HG03135 (cell line): ENCODE results near the gene HMGXB4.

Experiments
- ATAC-seq: cut with Tn5 transposase; IDR thresholded peaks from one replicate; pipeline ENCODE4 v1.9.1; 2021; ENCODE audit warnings: mild to moderate bottlenecking, moderate library complexity; ENCODE audit not compliant: unreplicated experiment

Gene HMGXB4

DNA sequence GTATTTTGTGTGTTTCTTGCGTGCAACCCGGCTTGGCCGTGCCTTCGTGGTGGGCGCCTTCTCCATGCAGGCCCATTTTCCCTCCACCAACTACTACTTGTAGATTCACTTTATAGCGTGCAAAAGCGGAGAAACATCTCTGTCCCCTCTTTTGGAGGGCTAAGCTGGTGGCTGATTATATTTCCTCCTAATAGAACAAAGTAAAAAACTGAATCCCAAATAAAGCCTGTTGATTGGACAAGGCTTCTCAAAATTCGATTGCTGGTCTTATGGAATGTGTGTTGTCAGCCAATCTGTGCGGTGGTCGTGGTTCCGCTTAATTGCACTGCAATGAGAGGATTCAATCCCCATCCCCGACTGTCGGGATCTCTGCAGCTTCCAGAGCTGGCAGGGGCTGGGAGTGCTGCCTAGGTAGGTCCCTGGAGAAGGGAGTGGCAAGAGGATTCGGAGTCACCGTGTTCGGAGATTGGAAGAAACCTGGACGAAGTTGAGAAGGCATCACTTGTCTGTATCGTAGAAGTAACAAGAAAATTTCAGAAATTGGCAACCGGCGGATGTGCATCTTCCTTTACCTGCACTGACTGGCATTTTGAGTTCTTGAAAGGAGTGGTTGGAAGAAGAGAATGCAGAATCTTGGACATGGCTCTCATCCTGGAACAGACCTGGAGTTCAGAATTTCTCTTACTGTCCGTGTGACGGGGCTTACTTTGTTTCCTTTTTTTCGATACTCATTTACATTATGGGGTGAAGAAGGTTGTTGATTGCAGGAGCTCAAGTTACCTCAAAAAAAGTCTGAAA is 1.1 kb downstream of the HMGXB4 start:
- ATAC-seq = no peak

DNA sequence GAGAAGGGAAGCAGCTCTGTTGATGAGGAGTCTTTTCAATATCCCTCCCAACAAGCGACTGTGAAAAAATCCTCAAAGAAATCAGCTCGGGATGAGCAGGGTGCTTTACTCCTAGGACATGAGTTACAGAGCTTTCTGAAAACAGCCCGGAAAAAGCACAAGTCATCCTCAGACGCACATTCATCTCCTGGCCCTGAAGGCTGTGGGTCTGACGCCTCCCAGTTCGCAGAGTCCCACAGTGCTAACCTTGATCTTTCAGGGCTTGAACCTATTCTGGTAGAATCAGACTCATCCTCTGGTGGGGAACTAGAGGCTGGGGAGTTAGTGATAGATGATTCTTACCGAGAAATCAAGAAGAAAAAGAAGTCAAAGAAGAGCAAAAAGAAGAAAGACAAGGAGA is 7.7 kb downstream of the HMGXB4 start:
- no peak for ATAC-seq

DNA sequence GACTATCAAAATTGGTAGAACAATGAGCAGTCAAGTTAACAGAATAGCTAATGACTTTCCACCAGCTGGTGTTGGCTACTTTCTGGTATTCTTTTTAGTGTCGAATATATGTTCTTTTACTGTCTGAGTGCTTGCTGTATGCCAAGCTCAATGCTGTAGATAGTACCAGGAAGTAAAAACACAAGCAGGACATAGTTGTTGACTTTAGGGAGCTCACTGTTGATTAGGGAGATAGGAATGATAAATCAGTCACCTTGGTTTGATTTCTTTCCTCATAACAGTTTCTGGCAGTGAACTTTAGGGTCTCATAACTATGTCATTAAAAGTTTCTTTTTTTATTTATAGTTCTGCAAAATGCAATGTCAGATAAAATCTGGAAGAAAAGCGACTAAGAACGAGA is 9.0 kb downstream of the HMGXB4 start:
- ATAC-seq = no peak

DNA sequence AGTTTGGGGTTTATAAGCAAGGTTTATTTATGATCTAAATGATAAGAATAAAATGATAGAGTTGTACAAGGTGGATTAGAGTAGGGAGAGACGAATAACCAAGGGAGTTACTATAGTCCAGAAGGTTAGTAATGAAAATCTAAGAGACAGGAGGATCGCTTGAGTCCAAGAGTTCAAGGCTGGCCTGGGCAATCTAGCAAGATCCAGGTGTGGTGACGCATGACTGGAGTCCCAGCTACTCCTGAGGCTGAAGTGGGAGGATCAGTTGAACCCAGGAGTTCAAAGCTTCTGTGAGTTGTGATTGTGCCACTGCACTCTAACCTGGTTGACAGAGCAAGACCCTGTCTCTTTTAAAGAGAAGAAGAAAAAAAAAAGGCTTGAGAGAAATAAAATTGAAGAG is 12.3 kb downstream of the HMGXB4 start:
- no peak for ATAC-seq

DNA sequence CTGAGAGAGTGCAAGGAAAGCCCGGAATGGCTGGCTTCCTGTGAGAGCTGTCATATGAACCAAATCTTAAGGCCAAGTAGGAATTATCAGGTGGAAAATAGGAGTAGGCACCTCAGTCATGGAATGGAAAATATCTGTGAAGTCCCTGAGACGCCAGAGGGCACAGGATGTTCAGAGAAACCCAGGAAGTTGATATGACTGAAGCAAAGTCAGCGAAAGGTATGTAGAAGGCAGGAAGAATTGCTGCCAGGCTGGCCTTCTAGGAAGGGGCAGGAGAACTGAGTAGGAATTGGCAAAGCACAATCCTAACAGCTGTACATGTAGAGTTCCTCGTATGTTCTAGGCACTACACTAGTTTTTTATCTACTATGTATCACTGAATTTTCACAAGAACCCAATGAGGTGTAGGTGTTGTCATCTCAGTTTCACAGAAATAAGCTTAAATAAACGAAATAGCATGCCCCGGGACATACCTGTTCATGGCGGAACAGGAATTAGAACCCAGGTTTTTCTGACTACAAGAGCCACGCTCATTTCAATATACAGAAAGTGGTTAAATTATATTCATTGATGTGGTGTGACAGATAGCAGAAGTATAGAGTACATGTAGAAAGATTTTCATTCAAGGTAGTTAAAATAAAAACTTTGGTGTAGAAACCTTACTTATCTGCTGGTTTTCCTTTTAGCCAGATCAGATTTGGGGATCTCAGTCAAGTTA is 17.0 kb downstream of the HMGXB4 start:
- ATAC-seq = no peak

DNA sequence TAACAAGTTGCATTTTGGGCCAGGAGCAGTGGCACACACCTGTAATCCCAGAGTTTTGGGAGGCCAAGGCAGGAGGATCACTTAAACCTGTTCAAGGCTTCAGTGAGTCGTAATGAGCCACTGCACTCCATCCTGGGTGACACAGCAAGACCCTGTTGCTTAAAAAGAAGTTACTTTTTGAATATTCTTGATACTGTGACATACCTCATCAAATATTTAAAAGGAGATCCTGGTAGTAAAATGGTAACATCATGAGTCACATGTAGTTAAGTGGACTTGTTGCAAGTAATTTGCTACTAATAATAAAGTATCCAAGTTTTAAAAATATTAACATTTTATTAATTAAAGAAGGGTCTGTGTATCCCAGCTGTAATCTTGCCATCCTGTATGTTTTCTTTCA is 18.3 kb downstream of the HMGXB4 start:
- ATAC-seq = no peak

DNA sequence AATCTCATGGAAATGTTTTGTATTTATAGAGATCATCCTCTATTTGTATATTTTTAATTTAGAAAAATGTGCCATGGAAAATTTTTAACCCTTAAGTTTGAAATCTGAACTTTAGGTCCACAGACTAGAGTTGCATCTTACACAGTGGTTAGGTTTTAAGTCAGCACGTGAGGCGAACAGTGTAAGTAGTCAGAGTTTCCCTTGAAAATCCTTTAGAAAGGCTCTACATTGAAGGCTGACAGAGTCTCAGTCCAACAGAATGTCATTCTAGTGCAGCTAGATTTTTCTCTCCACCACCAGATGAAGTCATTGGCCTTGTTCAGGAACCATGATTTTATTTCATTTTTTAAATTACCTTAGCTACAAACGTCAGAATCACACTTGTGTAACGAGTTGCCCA is 18.7 kb downstream of the HMGXB4 start:
- no peak for ATAC-seq

DNA sequence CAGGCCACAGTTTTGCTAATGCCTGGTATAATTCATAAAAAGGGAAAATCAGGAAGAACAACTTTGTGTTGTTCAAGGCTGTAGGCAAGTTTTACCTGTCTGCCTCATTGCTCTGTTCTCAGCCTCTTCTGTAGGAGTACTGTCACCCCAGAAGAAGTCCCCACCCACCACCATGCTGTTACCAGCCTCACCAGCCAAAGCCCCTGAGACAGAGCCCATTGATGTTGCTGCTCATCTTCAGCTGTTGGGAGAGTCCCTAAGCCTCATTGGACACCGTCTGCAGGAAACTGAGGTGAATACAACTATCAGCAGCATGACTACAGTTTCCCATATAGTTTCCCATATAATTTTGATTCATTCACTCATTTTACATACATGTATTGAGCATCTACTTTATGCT is 30.8 kb downstream of the HMGXB4 start:
- no peak for ATAC-seq

DNA sequence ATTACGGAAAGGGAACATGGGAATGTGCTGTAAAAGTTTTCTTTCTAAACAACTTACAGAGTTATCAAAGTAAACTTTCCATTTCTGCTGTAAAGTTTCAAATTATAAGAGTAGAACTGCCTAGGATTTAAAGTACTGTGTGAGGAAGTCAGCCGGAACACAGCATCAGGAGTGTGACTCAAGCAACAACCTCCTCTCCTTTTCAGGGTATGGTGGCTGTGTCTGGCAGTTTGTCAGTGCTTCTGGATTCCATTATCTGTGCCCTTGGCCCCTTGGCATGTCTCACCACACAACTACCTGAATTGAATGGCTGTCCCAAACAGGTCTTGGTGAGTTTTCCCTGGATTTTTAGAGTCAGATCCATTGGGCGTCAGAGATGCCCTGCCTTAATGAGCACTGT is 35.5 kb downstream of the HMGXB4 start:
- ATAC-seq = no peak

DNA sequence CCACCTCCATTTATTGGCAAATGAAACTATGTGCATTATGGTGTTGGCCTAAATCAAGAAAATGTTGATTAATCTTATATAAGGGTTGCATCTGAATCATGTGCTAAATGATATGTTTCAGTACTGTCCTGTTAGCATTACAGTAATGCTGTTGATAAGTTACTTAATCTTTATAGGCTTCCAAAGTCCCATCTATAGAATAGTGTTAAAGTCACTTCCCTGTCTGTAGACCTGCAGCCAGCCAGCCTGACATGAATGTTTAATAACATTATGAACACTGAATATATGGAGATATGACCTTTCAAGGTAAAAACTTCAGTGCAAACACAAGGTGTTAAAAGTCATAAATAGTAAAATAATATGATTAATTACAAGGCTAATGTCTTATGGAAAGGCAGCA is 38.8 kb downstream of the HMGXB4 start:
- no peak for ATAC-seq

DNA sequence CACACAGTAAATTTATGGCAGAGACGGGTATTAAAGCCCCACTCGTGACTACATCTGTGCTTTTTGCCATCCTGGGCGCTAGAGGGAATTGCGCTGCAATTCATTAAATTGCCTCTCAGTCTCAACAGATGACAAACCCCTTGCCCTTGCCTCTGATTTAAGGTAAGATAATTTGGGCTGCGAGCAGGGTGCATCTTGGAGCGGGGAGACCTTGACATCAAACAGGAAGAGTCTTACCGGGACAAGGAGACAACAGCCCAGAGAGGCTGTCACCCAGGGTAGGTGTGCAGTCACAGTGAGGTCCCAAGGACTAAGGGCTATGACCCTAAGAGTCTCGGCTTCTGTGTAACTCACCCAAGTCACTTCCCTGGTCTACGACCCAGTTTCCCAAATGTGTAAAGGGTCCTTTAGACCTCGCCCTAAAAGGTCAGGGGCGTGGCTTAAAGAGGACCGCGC is 42.0 kb downstream of the HMGXB4 start:
- ATAC-seq = peak; percentile 13

DNA sequence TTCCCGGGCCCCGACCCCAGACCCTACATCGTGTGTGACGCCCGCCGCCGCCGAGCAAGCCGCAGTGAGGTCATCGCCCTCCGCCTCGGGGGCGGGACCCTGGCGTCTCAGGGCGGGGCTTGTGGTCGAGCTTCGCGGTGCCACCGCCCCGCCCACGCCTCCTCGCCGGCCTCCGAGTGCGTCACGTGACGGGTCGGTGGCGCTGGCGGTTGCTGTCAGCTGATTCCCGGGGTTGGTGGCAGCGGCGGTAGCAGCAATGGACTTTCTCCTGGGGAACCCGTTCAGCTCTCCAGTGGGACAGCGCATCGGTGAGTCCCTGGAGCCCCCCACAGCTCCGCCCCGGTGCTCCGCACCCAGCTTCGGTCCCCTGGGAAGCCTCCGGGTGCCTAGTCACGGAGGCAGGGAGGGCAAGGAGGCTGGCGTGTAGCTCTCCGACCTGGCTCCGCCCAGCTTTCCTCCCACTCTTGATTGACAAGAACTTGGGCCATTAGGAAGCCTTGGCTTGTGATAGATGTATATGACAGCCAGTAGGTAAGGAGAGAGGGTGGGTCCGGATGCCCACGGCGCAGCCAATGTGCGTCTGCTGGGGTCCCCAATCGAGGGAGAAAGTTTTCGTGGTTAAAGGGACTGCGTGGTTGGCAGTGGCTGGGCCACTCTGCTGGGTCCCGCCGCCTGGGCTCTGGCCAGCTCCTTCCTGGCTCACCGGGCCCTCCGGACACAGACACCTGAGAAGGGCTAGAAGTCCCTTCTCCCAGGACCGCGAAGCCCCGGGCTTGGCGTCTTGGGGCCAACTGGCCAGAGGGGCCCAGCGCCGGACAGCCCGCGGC is 42.6 kb downstream of the HMGXB4 start, which contains the start of gene TOM1:
TSS of gene TOM1 (plus strand) at position 222 of the 827 bp plus-strand sequence. CDS start at position 257, 35 bp downstream.
- peak; percentile 94 for ATAC-seq

DNA sequence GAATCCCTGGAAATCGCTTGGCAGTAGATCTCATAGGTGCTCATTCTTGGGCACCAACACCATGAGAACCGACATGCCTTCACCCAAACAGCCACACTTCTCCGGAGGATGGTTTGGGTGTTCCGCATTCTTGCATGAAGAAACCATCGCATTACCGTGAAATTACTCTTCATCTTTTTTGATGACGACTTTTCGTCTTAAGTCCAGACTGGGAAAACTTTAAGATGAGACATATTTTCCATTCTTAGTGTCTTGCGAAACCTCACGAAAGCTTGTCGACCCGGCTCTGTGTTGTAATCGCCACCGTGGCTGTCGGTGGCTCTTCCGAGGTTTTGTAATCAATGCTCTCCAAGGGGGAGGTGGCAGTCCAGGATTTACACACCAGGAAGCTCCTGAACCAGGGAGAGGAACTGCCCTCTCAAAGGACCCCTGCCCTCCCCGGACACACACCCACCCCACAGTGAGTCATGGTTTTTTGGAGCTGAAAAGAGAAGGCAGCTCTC is 44.1 kb downstream of the HMGXB4 start:
- no peak for ATAC-seq

DNA sequence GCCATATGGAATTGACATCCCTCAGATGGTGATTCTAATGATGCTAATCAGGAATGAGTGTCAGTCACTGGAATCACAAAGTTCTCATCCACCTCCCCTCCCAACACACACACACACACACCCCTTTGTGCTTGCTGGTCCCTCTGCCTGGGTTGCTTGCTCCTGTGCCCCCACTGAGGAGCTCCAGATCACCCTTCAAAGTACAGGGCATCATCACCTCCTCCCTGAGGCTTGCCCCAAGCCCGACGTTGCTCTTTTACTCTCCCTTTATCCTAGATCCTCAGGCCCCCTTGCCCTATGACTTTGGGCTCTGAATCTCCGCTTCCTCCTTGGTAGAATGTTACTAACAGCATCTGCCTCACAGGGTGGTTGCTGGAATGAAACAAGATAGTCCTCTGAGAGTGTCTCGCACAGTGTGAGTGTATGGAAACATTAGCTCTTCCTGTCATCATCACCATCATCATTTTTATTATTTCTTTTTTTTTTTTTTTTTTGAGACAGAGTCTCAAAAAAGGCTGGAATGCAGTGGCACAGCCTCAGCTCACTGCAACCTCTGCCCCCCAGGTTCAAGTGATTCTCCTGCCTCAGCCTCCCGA is 45.8 kb downstream of the HMGXB4 start:
- ATAC-seq = no peak

DNA sequence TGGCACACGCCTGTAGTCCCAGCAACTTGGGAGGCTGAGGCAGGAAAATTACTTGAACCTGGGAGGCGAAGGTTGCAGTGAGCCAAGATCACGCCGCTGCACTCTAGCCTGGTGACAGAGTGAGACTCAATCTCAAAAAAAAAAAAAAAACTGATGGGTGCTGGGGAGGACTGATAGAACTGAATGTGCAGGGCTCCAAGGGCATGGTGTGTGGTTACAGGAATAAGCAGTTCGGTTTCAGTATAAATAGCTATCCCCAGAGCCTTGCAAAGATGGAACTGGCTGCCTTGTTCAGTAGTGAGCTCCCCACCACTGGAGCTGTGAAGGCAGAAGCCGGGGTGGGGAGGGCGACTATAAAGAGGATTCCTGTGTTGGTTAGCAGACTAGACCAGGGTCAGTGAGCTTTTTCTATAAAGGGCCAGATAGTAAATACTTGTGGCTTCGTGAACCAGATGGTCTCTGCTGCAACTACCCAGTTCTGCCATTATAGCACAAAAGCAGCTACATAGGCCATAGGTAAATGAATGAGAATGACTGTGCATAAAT is 48.3 kb downstream of the HMGXB4 start:
- no peak for ATAC-seq

DNA sequence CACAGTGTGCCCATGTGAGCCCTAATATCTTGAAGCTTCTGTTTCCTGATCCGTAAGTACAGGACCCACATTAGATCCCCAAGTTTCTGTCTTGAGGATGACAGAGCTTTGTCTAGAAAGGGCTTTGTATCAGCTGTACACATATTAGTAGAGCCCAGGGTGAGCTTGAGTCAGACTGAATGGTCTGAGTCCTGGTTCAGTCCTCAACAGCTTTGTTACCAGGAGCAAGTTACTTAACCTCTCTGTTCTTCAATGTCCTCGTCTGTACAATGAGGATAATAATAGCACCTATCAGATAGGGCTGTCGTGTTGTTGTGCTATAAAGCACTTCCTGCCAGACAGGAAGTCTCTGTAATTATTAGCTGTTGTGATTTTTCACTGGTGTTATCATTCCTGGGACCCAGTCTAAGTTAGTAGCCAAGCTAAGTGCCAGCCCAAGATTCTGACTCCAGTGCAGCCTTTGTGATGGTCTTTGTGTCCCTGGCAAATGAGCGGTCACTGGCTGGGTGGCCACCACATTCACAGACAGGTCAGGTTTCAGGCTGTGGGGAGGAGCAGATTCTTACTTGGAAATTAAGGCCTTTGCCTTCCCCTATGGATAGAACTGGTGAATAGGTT is 49.2 kb downstream of the HMGXB4 start:
- ATAC-seq = no peak

DNA sequence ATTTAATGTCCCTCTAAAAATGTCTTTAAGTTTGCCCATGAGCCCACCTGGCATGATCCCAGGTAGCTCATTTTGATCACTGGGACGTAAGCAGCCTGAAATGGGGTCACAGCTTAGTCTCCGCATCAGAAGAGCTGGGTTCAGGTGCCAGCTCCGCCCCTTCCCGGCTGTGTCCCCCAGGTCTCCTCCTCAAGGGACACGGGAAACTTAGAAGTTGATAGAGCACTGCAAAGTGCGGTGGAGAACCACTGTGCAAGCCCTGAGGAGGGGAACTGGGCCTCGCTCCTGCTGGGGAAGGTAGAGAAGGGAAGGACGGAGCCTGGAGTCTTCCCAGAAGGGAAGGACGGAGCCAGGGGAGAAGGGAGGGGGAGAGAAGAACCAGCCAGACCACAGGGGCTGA is 50.1 kb downstream of the HMGXB4 start:
- ATAC-seq = no peak

DNA sequence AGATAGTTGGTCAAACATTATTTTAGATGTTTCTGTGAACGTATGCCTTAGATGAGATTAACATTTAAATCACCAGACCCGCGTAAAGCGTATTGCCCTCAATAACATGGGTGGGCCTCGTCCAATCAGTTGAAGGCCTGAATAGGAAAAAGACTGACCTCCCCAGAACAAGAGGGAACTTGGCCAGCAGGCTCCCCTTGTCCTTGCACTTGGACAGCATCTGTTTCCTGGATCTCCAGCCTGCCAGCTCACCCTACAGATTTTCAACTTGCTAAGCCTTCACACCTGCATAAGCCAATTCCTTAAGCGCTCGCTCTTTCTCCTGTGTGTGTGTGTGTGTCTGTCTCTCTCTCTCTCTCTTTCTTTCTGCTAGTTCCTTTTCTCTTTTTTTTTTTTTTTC is 50.6 kb downstream of the HMGXB4 start:
- no peak for ATAC-seq

DNA sequence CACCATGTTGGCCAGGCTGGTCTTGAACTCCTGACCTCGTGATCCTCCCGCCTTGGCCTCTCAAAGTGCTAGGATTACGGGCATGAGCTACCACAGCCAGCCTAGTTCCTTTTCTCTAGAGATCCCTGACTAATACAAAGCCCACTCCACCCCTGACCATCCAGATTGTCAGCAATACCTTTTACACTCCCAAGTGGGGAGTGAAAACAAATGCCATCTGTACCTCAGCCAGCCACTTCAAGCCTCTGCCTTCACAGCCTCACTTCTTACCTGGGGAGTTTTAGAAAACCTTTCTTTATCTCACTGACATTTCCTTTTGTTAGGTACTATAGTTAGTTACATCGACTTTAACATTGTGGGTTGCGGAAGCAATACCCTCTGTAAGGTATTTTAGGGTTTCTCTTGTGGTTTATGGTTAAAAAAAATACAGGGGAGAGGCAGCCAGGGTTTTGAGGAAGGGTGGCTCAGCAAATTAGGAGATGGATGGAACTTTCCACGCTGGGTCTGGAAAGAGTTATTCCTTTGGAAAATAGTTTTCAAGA is 51.3 kb downstream of the HMGXB4 start:
- no peak for ATAC-seq
